ENCODE results near the gene PDGFB.

PDGFB gene

DNA sequence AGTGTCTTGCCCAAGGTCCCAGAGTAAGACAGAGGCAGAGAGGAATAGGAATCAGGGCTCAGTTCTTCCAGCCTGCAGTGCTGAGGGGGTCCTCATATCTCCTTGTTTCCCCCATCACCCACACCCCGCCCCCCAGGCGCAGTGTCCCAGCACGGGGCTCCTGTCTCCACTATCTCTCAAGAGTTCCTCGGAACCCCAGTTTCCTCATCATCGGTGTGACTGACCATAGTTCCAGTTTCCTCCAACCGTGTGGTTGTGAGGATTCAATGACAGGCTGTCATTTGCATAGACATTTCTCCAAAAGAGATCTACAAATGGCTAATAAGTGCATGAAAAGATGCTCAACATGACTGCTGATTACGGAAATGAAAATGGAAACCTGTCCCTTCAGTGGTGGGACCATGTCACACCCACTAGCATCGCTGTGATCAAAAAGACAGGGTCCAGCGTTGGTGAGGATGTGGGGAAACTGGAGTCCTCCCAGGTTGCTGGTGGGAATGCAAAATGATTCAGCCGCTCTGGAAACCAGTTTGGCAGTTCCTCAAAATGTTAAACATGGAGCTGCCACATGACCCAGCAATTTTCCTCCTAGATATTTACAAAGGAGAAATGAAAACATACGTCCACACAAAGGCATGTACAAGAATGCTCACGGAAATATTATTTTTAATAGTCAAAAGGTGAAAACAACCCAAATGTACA is 31.8 kb upstream of the PDGFB start:
- DNase-seq: no peak

DNA sequence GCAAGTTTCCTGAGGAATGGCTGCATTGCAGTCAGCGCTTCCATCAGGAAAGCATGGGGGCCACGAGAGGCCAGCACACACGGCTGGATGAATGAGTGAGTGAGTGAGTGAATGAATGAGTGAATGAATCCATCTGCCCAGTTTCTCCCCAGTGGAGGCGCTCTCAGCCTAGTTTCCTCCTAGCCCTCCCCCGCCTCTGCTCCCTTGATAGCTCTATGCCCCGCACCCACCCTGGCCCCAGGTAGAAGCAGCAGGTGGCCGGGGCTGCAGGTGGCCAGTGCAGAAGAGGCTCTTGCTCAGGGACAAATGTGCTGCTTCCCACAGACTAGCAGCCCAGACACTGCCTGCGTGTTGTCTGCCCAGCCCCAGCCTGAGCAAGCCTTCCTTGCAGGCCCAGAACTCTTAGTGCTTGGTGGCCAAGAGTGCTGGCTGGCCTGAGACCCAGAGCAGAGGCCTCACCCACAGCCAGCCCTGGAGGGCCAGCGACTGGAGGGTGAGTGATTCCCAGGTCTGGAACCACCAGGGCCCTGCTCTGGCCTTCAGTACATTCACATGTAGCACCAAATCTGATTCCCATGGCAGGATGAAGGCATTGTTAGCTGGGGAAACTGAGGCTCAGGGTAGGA is 31.1 kb upstream of the PDGFB start:
- no peak for DNase-seq

DNA sequence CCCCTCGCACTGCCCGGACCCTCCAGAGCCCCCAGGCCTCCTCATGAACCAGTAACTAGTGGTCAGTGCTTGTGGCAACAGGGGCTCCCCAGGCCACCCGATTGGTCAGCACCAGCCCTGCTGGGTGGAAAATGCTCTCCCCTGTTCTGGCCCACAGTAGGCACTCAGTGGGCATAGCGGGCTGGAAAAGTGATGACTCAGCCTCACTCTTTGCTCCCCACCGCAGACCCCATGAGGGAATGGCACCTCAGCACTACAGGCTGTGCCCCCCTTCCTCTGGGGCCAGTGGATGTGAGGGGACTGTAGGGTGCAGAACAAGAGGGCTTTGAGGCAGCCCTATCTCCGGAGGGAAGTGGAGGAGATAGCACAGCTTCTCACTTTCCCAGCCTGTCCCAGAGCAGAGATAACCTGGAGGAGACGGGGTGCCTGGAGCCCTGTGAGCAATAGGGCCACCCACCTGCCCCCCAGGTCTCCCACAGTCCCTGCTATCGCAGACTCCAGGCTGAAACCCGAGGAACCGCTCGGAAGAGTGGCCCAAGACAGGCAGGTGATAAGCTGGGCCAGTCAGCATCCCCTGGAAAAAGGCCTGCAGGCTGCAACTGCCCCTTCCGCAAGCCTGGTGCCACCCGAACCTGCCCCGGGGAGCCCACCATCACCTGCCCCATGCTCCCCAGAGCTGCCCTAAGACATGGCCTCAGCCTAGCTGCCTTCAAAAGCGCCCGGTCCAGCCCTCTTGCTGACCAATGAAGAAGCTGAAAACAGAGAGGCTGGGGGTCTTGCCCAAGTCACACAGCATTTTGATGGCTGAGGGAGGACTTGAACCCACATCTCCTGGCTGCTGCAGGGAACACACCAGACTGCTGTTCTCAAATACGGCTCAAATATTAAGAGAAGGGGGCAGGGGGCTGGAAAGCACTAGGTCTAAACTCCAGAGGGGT is 29.4 kb upstream of the PDGFB start:
- no peak for DNase-seq

DNA sequence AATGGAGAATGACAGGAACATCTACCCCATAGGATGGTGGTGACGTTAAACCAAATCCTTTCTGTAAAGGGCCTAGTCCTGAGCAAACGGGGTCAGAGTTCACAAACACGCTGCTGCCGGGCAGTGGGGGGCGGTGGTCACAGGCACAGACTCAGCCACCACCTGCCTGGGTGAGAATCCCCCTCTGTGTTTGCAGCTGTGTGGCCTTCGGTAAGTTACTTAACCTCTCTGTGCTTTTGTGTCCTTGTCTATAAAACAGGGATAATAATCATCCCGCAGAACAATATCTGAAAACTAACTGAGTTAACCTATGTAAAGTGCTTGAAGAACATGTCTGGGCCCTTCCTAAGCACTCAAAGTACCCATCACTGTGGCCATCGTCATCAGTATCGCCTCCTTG is 26.0 kb upstream of the PDGFB start:
- DNase-seq: no peak

DNA sequence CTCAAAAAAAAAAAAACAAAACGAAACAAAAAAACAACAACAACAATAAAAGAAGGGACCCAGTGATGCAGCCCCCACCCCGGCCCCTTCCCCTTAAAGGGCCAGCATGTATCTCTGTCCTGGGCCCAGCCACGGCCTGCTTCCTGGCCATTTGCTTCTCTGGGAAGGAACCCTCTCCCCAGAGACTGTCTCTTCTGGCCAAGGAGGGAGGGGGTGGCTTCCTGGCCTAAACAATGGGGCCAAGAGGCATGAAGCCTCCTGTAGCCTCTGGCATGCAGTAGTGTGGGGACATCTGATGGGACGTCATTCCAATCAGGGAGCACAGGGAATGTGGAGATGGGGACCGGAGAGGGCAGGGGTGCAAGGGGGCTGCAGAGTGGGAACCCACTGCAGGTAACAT is 25.5 kb upstream of the PDGFB start:
- no peak for DNase-seq

DNA sequence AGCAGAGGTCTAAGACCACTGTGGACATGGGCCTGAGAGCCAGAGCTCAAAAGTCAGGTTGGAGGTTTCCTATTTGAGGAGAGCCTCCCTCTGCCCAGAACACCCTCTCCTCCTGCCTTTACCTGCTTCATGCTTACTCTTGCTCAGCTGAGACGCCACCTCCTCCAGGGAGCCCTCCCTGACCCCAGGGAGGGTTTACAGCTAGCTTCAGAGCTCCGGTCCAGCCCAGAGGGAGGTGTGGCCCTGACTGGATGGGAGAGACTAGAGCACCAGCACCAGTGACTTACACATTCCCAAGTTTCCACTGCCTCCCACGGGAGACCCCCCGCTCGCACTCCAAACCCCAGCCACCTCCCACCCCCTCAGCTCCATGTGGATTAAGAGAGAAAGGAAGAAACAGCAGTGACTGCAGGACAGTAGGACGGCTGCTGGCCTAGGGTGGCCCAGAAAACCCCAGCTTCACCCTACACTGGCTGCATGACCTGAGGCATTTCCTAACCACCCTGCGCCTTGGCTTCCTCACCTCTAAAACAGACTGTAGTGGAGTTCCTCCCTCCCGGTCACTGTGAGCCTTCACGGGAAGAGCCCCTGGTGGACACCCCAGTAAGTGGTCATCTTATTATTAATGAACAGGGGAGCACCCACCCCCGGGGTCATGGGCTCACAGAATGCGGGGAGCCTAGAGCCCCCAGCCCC is 24.5 kb upstream of the PDGFB start:
- no peak for DNase-seq

DNA sequence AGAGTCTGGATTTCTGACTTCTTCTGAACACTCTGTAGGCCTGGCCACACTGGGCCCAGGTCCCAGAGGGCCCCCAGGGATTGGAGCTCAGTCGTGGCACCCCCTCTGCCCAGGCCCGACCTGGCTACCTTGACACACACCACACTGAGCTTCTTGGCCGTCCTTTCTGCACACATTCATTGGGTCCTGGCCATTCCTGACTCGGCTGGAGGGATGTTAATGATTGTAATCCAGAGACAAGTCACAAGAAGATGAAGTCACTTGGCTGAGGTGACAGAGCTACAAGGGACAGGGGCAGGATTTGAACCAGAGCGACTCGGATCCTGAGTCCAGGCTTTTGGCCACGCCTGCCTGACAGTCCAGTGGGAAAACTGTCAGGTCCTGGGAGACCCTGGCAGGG is 23.9 kb upstream of the PDGFB start:
- DNase-seq: no peak

DNA sequence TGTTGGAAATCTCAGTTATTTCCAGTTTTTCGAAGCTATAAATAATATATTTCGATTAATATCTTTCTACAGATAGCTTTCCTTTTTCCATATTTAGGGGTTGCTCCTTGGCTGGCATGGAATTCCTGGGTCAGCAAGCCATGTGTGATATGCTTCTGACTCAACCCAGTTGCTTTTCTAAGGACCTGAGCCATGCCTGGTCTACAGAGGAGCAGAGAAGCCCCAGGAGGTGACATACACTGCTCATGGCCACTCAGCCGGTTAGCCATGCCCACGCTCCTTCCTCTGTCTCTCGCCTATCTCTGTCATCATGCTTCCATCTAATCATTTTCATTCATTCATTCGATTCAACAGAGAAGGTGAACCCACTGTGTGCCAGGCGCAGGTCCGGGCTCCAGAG is 23.2 kb upstream of the PDGFB start:
- DNase-seq: no peak

DNA sequence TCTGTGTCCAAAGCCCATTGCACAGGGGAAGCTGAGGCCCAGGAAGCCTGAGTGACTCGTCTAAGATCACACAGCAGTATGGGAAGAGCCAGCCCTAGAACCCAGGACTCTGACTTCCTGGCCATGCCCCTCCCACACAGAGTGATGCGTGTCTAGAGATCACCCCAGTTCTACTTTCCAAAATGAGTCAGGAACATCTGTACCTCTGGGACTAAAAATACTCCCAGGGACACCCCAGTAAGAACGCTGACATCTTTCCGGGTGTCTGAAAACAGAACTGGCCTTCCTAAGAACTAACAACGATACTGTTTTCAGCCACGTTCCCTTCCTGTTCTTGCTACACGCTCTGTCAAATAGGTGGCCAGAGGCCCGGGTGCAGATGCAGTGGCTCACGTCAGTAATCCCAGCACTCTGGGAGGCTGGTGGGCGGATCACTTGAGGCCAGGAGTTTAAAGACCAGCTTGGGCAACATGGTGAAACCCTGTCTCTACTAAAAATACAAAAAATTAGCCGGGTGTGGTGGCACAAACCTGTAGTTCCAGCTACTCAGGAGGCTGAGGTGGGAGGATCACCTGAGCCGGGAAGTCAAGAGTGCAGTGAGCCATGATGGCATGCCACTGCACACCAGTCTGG is 21.7 kb upstream of the PDGFB start:
- no peak for DNase-seq

DNA sequence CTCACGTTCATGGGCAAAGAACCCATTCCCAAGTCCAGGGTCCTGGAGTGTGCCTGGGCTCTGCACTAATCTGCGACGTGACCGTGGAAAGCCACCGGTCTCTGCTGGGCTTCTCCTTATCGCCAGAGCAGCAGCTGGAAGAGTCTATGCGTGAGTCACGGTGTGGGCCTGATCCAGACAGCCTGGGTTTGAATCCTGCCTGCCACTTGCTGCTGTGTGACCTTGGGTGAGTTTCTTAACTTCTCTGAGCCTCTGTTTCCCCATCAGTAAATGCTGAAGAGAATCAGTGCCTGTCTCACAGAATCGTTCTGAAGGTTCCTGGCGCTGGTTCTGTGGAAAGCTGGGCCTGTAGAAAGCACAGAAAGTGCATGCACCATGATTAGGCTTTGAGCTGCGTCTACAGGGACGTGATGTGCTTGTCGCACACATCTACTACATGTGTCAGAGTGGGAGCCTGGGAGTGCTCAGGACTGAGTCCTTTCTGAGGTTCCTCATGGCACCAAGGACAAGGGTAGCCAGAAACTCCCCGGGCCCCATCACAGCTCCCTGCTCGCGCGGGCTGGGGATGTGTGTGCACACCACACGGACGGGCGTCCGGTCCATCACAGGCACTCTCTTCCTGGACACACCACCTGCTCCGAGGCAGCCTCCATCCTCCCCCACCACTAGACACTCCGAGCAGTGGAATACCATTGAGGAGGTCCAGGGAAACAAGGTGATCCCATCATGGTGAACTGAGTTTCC is 20.5 kb upstream of the PDGFB start:
- DNase-seq: no peak

DNA sequence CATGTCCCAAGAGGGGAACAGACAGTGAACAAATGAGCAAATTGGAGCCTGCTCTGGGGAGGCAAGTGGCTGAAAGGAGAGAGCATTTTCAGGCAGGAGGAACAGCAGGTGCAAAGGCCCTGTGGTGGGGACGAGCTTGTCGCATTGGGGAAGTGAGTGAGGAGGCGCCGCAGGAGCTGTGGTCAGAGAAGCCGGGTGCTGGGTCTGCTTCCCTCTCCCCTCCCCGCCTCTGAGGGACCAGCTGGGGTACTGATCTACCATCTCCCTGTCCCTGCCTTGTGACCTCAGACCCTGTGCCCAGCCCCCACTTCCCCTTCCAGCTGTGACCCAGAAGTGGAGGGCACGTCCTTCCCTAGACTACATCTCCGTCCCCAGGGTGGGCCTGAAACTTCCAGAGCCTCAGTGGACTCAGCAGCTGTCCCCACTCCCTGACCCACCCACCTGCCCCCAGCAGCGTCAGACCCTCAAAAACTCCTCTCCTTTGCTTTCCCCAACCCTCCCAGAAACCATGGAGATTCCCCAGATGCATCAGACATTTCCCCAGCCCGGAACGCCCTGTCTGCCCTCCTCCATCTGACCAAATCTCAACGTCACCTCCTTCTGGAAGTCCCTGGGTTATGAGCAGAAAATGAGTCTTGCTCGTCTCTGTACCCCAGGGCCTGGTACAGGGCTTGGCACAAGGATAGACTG is 19.7 kb upstream of the PDGFB start:
- no peak for DNase-seq

DNA sequence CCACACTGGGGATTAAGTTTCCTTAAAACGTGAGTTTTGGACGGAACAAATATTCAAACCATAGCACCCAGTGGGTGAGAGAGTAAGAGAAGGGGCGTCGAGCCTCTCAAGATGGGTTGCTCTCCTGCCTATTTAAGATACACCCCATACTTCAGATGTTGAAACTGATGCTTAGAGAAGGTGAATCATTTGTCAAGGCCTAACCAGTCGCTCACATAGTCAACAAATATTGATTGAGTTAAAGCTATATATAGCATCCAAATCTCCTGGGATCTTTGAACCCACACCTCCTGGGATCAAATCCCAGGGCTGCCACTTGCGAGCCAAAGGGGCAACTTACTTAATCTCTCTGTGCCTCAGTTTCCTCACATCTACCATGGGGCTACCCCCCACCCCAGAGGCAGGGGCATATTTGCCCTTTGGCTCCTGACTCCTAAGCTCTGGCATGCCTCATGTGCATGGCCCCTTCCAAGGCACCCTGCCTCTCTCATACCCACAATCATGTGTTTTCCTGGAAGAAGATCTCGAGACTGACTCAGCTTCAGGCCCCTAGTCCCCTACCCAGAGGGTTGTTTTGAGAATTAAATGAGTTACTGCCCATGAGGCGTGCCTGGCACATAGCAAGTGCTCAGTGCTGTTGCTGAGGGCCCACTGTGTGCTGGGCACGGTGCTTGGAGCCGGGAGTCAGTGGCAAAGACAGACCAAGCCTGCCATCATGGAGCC is 19.0 kb upstream of the PDGFB start:
- no peak for DNase-seq

DNA sequence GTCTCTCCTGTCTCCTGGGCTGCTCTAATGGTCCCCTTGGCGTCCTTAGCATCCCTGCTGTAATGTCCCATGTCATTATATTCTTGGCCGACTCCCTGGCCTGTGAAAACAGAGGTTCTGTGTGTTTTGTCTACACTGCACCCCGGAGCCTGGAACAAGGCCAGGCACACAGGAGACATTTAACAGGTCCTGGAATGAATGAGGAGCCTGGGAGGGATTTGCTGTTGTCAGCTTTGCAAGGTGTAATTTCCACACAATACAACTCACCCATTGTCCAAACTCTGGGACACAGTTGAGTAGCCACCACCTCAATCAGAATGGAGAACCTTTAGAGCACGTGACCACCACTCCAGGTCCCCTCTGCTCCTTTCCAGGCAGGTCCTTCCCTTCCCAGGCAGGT is 14.9 kb upstream of the PDGFB start:
- DNase-seq: no peak

DNA sequence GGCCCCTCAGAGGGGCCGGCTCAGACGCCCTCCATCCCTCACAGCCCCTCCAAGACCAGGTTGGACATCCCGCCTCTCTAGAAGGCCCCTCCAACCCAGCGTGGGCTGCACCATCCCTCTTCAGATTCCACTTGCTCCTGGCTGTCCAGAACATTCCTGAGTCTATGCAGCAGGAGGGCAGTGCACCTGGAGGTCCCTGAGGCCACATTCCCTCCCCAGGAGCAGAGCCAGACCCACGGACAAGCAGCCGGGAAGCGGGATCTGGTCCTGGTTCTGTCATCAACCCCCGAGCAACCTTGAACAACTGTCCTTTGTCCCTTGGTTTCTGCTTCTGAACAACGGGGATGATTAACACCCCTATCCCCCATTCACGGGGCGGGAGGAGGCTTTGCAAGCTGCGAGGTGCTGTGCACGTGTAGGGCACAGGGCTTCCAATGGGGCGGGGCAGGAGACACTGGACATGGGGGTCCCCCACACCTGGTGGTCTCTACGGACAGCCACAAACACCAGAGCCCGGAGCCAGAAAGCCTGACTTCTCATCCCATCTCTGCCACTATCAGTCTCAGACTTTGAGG is 13.2 kb upstream of the PDGFB start:
- DNase-seq: no peak

DNA sequence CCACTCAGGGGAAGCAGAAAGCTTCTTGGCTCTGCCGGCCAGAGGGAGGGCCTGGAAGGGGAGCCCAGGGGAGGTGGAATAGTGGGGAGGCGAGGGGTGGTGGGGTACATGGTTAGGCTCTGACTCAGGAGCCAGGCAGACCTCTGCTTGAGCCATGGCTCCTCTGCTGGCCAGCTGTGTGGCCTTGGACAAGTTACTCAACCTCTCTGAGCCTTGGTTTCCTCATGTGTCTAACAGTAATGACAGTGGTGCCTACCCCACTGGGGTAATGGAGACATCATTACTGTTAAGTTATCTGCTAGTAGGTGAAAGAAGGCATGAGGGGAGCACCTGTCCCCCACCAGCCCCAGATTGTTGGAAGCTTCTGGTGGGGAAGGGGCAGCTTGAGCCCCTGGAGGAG is 12.2 kb upstream of the PDGFB start:
- no peak for DNase-seq

DNA sequence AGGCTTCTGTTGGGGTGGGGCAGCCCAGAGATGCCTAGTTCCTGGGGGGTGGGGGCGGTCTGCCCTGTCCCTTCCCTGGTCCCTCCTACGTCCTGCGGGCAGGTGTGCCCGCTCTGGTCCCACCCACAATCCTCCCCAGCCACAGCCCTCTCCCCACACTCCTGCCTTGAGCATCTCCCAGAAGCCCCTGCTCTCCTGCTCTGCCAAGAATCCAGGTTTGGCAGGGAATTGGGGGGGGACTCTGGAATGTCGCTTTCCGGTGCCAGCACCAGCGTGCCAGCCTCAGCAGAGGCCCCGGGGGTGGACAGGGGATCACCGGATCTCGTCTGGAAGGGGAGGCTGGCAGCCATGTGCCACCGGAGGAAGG is 11.4 kb upstream of the PDGFB start:
- no peak for DNase-seq

DNA sequence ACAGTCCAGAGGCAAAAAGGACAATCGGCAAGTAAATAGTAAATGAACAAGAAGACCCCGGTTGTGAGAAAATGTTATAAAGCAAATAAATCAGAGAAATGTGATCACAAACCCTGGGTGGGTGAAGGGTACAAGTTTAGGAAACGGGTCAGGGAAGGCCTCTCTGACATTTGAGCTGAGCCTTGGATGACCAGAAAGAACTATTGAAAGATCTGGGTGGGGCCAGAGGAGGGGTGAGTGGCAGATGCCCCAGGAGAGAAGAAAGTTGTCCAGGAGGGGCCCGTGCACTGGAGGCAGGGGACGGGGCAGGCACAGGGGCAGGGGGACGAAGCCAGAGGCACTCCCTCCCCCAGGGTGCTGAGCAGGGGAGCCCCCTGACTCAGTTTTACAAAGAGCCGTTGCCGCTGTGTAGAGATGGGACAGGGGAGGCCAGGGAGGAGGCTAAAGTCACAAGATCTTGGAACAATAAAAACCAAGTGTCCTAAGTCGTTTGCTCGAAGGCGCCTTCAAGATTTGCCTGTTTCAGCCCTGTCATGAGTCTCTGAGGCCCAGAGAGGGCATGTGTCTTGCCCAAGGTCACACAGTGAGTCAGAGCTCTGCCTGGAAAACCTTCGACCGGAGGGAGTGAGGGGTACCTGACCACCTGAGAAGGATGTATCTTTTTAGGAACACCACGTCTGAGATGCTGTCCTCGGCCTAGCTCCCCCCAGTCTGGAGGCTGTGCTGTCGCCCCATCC is 10.8 kb upstream of the PDGFB start:
- DNase-seq: no peak

DNA sequence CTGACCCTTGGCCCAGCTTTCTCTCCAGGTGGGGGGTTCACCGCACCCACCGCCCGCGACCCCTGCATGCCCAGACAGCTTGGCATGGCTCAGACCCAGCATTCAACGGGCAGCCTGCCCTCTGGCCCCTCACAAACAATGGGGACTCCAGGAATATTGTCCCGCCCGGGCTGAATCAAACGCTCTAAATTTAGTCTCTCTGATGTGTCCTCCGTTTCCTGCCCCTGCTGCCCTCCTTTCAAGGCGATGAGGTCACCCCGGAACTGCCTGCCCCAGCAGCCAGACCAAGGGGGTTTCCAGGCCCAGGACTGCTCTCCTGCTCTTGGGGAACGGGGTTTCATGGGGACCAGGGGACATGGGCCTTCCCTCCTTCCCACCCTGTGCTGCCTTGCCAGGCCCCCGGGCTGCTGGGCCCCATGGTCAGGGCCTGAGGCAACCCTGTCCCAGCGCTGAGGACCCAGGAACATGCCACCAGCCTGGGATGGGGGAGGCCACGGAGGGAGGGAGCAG is 10.1 kb upstream of the PDGFB start:
- DNase-seq: peak; percentile 29

DNA sequence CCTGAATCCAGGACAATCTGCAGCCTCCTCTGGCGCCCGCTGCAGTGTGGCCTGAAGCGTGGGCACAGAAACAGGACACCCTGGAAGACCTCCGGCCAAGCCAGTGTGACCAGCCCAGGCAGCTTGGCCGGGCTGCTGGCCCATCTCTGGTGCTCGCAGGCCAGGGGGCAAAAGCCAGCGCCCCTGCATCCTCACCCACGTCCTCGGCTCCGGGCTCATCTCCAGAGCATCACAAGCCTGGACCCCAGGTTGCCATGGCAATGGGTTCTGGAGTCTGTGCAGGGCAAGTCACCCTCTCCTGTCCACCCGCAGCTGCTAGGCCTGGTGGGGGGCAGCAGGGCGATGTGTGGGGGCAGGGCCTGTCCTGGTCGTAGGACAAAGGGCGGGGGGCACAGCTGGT is 9.3 kb upstream of the PDGFB start:
- DNase-seq: no peak
